Prostate gland (tissue), 2 donors: ENCODE data around the gene SPIRE2. TPM values are rescaled to one million over a fixed set of nuclear protein-coding genes. Genes with fewer than 3 reads are reported as not detected.

Experiments
- DNase-seq: peaks from one replicate; pipeline ENCODE4 v3.0.0-alpha.2; 2019; ENCODE audit warnings: low spot score
- H3K27ac ChIP-seq, 2 donors: fragments of 200-600 bp; sonication (generic); 2 replicates each; pipeline ENCODE4 v1.5.1; 2017 to 2019
- H3K27me3 ChIP-seq: fragments of 200-600 bp; sonication (generic); replicated peaks from 2 replicates; pipeline ENCODE4 v1.5.1; 2019; ENCODE audit not compliant: insufficient read depth
- H3K36me3 ChIP-seq, 2 donors: fragments of 200-600 bp; sonication (generic); 1 replicate in 1 of 2; 2 replicates in 1 of 2; pipeline versions ENCODE4 v1.5.1 to v1.8.1; 2017 to 2019
- H3K4me1 ChIP-seq: fragments of 200-600 bp; sonication (generic); replicated peaks from 2 replicates; pipeline ENCODE4 v1.5.1; 2019
- H3K4me3 ChIP-seq, 2 donors: fragments of 200-600 bp; sonication (generic); 2 replicates each; pipeline ENCODE4 v1.5.1; 2017 to 2019
- H3K9me3 ChIP-seq: fragments of 200-600 bp; sonication (generic); 2 replicates; pipeline ENCODE4 v1.5.1; 2017
- CTCF ChIP-seq, 4 experiments: fragments of 200-600 bp in 2 of 4; fragments of 450-650 bp in 2 of 4; sonication (generic) in 2 of 4; IDR thresholded peaks; 1 replicate in 3 of 4; 2 replicates in 1 of 4; pipeline ENCODE4 v1.5.1; 2016 to 2019; ENCODE audit warnings: antibody characterized with exemption in 4 of 4, mild to moderate bottlenecking in 2 of 4, moderate library complexity in 2 of 4
- POLR2A ChIP-seq: fragments of 450-650 bp; IDR thresholded peaks from one replicate; pipeline ENCODE4 v1.6.1; 2016; ENCODE audit warnings: antibody characterized with exemption, mild to moderate bottlenecking
- POLR2AphosphoS5 ChIP-seq: sonication (generic); formaldehyde crosslinking; IDR thresholded peaks from one replicate; pipeline ENCODE4 v1.6.1; 2017; ENCODE audit warnings: antibody characterized with exemption
- WGBS: methylation state at CpG from one replicate; pipeline ENCODE4 v1.1.5; 2018; 5-methylcytosine and 5-hydroxymethylcytosine counted together
- intact Hi-C: fragments of 100-400 bp; cut with DNase I; formaldehyde crosslinking; loops from one replicate; pipeline ENCODE4 v1.14.2; 2022
- total RNA-seq, 2 donors: library from RNA; depleted of rRNA; stranded (reverse); fragments of >200 nt; gene quantifications; one replicate each; pipeline ENCODE4 v1.1.0, GENCODE V29; 2016

SPIRE2 gene
- total RNA-seq, 2 donors from 2014 or later = 13.7 to 15.5 TPM

DNA sequence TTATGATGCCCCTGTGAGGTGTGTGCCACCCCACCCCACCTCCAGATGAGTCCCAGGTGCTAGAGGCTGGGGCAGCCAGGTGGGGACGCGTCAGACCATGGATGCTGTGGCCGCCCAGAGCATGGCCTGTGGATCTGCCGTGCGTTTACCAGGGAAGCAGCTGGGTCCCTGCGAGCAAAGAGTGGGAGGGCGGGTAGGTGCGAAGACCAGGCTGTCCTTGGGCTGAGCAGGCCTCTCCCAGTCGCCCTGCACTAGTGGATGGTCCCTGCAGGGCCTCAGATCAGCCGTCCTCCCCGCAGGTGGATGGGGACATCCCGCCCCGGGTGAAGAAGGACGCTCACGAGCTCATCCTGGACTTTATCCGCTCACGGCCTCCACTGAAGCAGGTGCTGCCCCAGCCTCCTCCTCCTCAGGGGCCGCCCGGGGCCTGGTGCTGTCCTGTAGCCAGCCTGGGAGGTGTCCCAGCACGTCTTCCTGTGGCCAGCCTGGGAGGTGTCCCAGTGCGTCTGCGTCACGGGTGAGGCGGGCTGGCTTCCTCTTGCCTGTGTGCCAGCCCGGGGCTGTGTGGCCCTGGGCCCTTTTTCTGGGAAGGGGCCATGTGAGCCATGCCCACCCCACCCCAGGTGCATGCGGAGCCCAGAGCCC is 27.1 kb downstream of the SPIRE2 start:
- no peaks in the 10 kb centered on the region for H3K36me3 ChIP-seq
- DNase-seq = no peak
- H3K4me3 ChIP-seq = no peak overlapping the region
- no peaks in the 10 kb centered on the region for H3K9me3 ChIP-seq
- TF ChIP-seq POLR2AphosphoS5 (no peak), CTCF (IDR thresholded peaks at IDR 0.05) (no peak), POLR2A (no peak)
- H3K27ac ChIP-seq = no peak overlapping the region
- no peaks in the 10 kb centered on the region for H3K4me1 ChIP-seq
- WGBS = 83% methylated on average over 19 of the region's 26 CpGs
- H3K27me3 ChIP-seq = no peaks in the 10 kb centered on the region
- intact Hi-C loops = no loop called here

- Histone ChIP-seq H3K9me3 (no peaks in the 10 kb centered on the region), H3K27ac (no peak overlapping the region), H3K27me3 (no peaks in the 10 kb centered on the region), H3K4me1 (no peaks in the 10 kb centered on the region), H3K36me3 (no peaks in the 10 kb centered on the region), H3K4me3 (no peak overlapping the region)
- WGBS = 94% methylated on average over 22 of the region's 22 CpGs
- no peak for TF ChIP-seq POLR2AphosphoS5
- no peak for TF ChIP-seq POLR2A
- no peak for TF ChIP-seq CTCF (IDR thresholded peaks at IDR 0.05)
- DNase-seq = no peak
- intact Hi-C loops = no loop called here
These were observed 27.7 kb downstream of the SPIRE2 start for GRCh38 chr16:89855986-89856385.

GRCh38 chr16:89858973-89859614 is 30.8 kb downstream of the SPIRE2 start:
- intact Hi-C loops = no loop called here

GRCh38 chr16:89859615-89860007 is 31.3 kb downstream of the SPIRE2 start:
- intact Hi-C loops = loop anchor here (5.0 kb wide), 1 partner anchor 107 kb away; no protein-coding TSS in a partner anchor
- DNase-seq = no peak
- TF ChIP-seq POLR2A (no peak), CTCF (IDR thresholded peaks at IDR 0.05) (no peak), POLR2AphosphoS5 (no peak)
- no peaks in the 10 kb centered on the region for H3K4me1 ChIP-seq
- 83% methylated on average over 16 of the region's 16 CpGs for WGBS
- H3K36me3 ChIP-seq = no peaks in the 10 kb centered on the region
- H3K27me3 ChIP-seq = no peaks in the 10 kb centered on the region
- no peak overlapping the region for H3K4me3 ChIP-seq
- no peaks in the 10 kb centered on the region for H3K9me3 ChIP-seq
- no peak overlapping the region for H3K27ac ChIP-seq

More at GRCh38 chr16:89858973-89859614, 30.8 kb downstream of the SPIRE2 start:
- WGBS = 90% methylated on average over 23 of the region's 25 CpGs
- H3K4me1 ChIP-seq = no peaks in the 10 kb centered on the region
- no peak for DNase-seq
- no peak overlapping the region for H3K27ac ChIP-seq
- no peak overlapping the region for H3K4me3 ChIP-seq
- no peaks in the 10 kb centered on the region for H3K36me3 ChIP-seq
- H3K9me3 ChIP-seq = no peaks in the 10 kb centered on the region
- TF ChIP-seq POLR2AphosphoS5 (no peak), POLR2A (no peak), CTCF (IDR thresholded peaks at IDR 0.05) (no peak)
- H3K27me3 ChIP-seq = no peaks in the 10 kb centered on the region
